ENCODE measurements around the gene HSPA2.

The HSPA2 gene

DNA sequence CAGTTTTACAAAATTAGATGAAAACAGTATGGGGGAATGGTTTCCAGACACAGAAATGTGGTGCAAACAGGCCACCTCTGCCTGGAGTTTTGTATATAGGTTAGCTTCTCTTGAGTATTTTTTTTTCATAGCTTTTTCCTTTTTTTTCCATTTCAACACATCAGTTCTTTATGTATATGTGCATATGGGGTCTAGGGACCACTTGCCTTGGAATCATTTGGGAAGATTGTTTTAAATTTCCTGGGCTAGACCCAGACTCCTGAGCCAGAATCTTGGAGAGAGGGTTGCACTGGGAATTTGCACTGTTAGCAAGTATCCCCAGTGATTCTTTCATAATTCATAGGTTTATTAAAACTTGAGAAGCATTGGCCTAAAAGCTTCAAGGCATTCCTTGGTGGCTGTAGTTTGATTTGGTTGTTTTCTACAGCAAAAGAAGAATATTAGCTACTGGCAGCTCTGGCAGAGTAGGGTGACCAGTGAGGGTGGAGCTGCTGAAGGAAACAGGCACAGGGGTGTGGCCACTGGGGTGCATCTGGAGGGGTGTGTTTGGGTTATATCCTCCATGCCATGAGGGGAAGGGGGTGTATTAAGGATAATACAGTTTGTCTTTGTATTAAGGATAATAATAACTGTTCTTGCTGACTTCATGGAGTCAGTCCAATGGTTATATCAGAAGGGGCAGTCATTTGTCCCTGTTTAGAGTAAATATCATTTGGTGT is 32.0 kb downstream of the HSPA2 start:
- TF ChIP-seq, protein P1, sequence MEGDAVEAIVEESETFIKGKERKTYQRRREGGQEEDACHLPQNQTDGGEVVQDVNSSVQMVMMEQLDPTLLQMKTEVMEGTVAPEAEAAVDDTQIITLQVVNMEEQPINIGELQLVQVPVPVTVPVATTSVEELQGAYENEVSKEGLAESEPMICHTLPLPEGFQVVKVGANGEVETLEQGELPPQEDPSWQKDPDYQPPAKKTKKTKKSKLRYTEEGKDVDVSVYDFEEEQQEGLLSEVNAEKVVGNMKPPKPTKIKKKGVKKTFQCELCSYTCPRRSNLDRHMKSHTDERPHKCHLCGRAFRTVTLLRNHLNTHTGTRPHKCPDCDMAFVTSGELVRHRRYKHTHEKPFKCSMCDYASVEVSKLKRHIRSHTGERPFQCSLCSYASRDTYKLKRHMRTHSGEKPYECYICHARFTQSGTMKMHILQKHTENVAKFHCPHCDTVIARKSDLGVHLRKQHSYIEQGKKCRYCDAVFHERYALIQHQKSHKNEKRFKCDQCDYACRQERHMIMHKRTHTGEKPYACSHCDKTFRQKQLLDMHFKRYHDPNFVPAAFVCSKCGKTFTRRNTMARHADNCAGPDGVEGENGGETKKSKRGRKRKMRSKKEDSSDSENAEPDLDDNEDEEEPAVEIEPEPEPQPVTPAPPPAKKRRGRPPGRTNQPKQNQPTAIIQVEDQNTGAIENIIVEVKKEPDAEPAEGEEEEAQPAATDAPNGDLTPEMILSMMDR (IDR thresholded peaks at IDR 0.05; ENCODE audit: low read depth, low read length) = no peak
- no peak for DNase-seq (ENCODE audit: extremely low read depth, low read depth)

DNA sequence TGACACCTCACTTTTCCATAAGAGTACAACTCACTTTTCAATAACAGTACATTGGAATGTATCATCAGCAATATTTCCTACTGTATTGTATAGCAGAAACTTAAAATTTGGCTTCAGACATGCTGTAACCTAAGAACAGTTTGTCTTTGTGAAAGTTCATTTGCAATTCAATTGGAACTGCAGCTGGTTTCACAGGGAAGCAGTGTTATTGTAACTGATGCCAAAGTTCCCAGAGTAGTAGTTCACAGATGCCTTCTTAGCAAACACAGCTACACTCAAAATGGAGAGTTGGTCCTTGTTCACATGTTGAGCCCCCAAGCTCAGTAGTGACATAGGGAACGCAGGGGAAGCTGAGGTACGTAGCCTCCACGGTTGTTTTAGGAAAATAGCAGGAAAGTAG is 32.6 kb downstream of the HSPA2 start:
- TF ChIP-seq, protein P1 (IDR thresholded peaks at IDR 0.05; ENCODE audit: low read depth, low read length) = no peak
- no peak for DNase-seq (ENCODE audit: extremely low read depth, low read depth)

DNA sequence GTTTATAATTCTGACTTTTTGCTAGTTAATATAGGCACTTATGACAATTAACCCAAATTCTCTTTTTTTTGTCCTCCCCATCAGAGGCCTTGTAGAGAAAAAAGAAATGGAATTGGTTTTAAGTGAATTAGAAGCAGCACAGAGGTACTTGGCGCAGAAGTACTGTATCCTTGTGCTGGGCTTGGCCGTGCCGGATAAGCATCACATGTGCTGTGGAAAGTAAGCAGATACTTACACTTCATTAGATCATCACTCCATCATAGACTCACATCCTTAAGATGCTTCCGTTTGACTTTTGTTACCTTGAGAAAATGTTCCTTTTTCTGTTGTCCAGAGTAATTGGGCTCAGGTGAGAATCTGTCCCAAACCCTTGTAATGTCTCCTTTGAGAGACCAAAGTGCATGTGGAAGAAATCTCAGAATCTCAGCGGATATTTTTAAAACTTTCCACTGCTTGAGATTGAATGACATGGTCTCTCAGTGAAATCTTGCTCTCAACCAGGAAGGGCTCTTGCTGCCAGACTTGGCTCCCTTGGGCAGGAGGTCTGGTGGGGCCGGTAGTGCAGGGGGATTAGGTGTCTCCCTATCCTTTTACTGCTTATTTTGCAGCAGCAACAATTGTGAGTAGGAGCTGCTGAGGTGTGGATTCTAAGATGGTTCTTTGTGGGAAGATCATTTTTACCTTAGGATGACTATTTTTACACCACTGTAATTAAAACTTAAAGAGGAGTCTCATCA is 34.0 kb downstream of the HSPA2 start:
- TF ChIP-seq, protein P1 (IDR thresholded peaks at IDR 0.05; ENCODE audit: low read depth, low read length) = no peak
- no peak for DNase-seq (ENCODE audit: extremely low read depth, low read depth)

DNA sequence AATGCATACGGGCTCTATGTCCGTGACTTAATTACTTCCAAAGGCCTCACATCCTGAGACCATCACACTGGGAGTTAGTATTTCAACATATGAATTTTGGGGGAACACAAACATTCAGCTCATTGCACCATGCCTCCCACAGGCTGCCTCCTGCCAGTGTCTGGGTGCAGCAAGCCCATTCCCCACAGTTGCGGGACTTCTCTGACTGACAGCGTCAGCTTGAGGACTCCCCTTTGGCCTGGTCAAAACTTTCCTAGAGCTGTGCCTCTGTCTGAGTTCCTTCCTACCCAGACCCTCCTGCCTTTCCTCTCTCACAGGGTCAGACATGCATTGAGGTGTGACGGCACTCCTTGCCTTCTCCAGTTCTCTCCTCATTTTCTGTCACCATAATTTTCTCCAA is 36.7 kb downstream of the HSPA2 start:
- no peak for DNase-seq (ENCODE audit: extremely low read depth, low read depth)
- TF ChIP-seq, protein P1 (IDR thresholded peaks at IDR 0.05; ENCODE audit: low read depth, low read length) = no peak

DNA sequence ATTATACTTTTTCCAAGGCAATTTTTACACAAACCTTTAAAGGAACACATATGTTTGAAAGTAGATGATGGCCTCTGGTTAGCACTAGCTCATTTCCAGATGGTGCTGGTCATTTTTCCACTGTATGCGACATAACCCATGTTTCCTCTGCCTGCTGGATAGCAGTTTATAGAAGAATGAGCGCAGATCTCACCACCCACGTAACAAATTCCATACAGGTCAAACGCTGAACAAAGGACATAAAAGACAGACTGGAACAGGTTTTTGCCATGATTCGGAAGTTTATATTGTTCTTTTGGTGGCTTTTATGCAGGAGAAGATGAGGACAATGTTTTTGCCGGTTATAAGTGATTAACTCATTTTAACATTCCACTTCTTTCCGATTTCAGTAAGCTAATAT is 39.9 kb downstream of the HSPA2 start:
- no peak for DNase-seq (ENCODE audit: extremely low read depth, low read depth)
- TF ChIP-seq, protein P1 (IDR thresholded peaks at IDR 0.05; ENCODE audit: low read depth, low read length) = no peak

DNA sequence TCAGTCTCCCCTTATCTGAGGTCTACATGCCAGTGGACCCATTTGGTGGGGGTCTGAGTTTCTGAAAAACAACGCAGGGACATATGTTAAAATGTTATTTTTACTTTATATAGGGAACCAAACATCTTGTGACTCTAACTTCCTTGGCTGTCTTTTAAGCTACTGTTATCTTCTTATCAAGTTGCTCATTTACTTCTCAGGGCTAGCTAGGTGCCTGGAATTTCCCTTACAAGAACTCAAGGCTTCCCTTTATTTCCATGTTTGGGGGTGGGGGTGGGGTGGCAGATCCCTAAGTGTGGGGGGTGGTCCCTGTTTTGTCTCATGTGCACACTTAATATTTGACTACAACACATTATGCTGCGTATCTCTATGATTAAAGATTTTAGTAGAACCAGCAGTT is 40.8 kb downstream of the HSPA2 start:
- DNase-seq (ENCODE audit: extremely low read depth, low read depth) = no peak
- TF ChIP-seq, protein P1 (IDR thresholded peaks at IDR 0.05; ENCODE audit: low read depth, low read length) = no peak

DNA sequence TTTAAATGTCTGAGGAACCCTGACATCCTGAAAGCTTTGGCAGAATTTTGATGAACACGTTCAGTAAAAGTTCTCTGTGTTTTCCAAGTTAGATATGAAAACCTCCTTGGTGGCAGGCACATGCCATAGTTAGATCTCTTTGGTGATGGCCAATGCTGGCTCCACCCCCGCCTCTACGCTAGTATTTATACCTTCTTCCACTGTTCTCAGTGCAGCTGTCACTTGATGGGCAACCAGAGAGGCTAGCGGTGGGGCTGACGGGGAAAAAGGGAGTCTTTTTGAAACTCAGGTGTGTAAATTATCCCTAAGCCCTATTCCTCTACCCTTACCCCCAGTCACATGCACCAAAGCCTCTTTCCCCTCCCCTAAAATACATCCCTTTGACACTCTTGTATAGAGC is 41.3 kb downstream of the HSPA2 start:
- DNase-seq (ENCODE audit: extremely low read depth, low read depth) = no peak
- TF ChIP-seq, protein P1 (IDR thresholded peaks at IDR 0.05; ENCODE audit: low read depth, low read length) = no peak
